OCI-LY7 (cell line): ENCODE data around the gene VWF. TPM values are rescaled to one million over a fixed set of nuclear protein-coding genes. Genes with fewer than 3 reads are reported as not detected.

Source experiments
- BruUV-seq: library from RNA; stranded (reverse); fragments of 400-500 nt; replicated peaks from 2 replicates; lab custom pipeline; 2021; lab: Mats Ljungman, UMichigan
- CTCF ChIA-PET: fragments of 300-600 bp; sonication (Branson Sonifier 250); formaldehyde crosslinking; loops from one replicate; lab custom pipeline; 2022; ENCODE audit warnings: antibody characterized with exemption; ENCODE audit not compliant: unreplicated experiment; lab: Charles Lee
- POLR2A ChIA-PET: fragments of 300-600 bp; sonication (Branson Sonifier 250); formaldehyde crosslinking; loops from one replicate; lab custom pipeline; 2022; ENCODE audit warnings: antibody characterized with exemption; lab: Charles Lee
- DNase-seq: peaks from one replicate; pipeline ENCODE4 v3.0.0-alpha.2; 2015; ENCODE audit warnings: low spot score
- H2AFZ ChIP-seq: fragments of 200-600 bp; sonication (generic), shearing (Covaris generic); 2 replicates; pipeline ENCODE4 v1.6.1; 2014; ENCODE audit warnings: mild to moderate bottlenecking, antibody characterized with exemption, low read length, moderate library complexity
- H3K27ac ChIP-seq: fragments of 200-600 bp; sonication (generic); 2 replicates; pipeline ENCODE4 v1.5.1; 2014; ENCODE audit warnings: mixed run types, low read depth, mild to moderate bottlenecking, moderate library complexity, low read length, inconsistent platforms; ENCODE audit not compliant: poor library complexity, severe bottlenecking
- H3K36me3 ChIP-seq: fragments of 200-600 bp; sonication (generic); 2 replicates; pipeline ENCODE4 v1.6.1; 2014; ENCODE audit warnings: mild to moderate bottlenecking, antibody characterized with exemption, low read length, moderate library complexity, mixed read lengths; ENCODE audit not compliant: insufficient read depth
- H3K4me1 ChIP-seq: fragments of 200-600 bp; sonication (generic); 2 replicates; pipeline ENCODE4 v1.5.1; 2014; ENCODE audit warnings: mild to moderate bottlenecking, low read length; ENCODE audit not compliant: insufficient read depth, poor library complexity, severe bottlenecking
- H3K4me2 ChIP-seq: fragments of 200-600 bp; sonication (generic); 2 replicates; pipeline ENCODE4 v1.6.1; 2014; ENCODE audit warnings: mild to moderate bottlenecking, low read length
- H3K4me3 ChIP-seq: fragments of 200-600 bp; sonication (generic); 2 replicates; pipeline ENCODE4 v1.5.1; 2014; ENCODE audit warnings: mild to moderate bottlenecking, low read depth, low read length; ENCODE audit not compliant: poor library complexity, severe bottlenecking
- H3K79me2 ChIP-seq: fragments of 200-600 bp; sonication (generic); 2 replicates; pipeline ENCODE4 v1.6.1; 2016; ENCODE audit warnings: low read depth, mild to moderate bottlenecking, low read length, moderate library complexity, mixed read lengths; ENCODE audit not compliant: insufficient read depth
- H3K9me2 ChIP-seq: fragments of 200-600 bp; sonication (generic); 2 replicates; pipeline ENCODE4 v1.6.1; 2016; ENCODE audit warnings: mild to moderate bottlenecking, low read length, mixed read lengths; ENCODE audit not compliant: insufficient read depth
- H3K9me3 ChIP-seq: fragments of 200-600 bp; sonication (generic); 2 replicates; pipeline ENCODE4 v1.6.1; 2014; ENCODE audit warnings: mild to moderate bottlenecking, mixed run types, low read length, mixed read lengths
- H4K20me1 ChIP-seq: fragments of 200-600 bp; sonication (generic); 2 replicates; pipeline ENCODE4 v1.6.1; 2014; ENCODE audit warnings: mild to moderate bottlenecking, antibody characterized with exemption, low read length, moderate library complexity, mixed read lengths; ENCODE audit not compliant: insufficient read depth
- EZH2phosphoT487 ChIP-seq: fragments of 200-600 bp; sonication (generic); IDR thresholded peaks from 2 replicates; pipeline ENCODE4 v1.6.1; 2018; ENCODE audit warnings: low read depth, borderline replicate concordance, mild to moderate bottlenecking, mixed run types, antibody characterized with exemption, low read length, moderate library complexity, mixed read lengths
- intact Hi-C: fragments of 100-400 bp; cut with micrococcal nuclease; formaldehyde crosslinking; loops from one replicate; pipeline ENCODE4 v1.10.0; 2022; ENCODE audit not compliant: unreplicated experiment
- total RNA-seq, 2 experiments: library from RNA; depleted of rRNA in 1 of 2; stranded (reverse); fragments of >200 nt in 1 of 2; shearing (Covaris generic) in 1 of 2; gene quantifications; 2 replicates each; pipeline ENCODE4 v1.2.3, GENCODE V29; 2014 to 2022
- TF ChIP-seq, protein P1 (sequence below): fragments of 200-600 bp; sonication (generic); conservative IDR thresholded peaks from 2 replicates; pipeline ENCODE4 v1.5.1; 2014; ENCODE audit warnings: mild to moderate bottlenecking, antibody characterized with exemption, low read length, moderate library complexity, mixed read lengths

Gene VWF
- total RNA-seq, 2 experiments from 2014 or later: 0.32 TPM; not detected in 1

- Histone ChIP-seq H4K20me1 (no peaks in the 10 kb centered on the region), H2AFZ (no peak overlapping the region), H3K4me1 (no peaks in the 10 kb centered on the region), H3K79me2 (no peaks in the 10 kb centered on the region), H3K27ac (no peak overlapping the region), H3K4me3 (no peak overlapping the region), H3K9me3 (no peaks in the 10 kb centered on the region), H3K36me3 (no peaks in the 10 kb centered on the region), H3K4me2 (no peak overlapping the region), H3K9me2 (no peaks in the 10 kb centered on the region)
- intact Hi-C loops: loop anchor here (1.0 to 5.0 kb wide), 2 partner anchors 53 to 74 kb away; no protein-coding TSS in a partner anchor
- DNase-seq: no peak
- ChIA-PET CTCF (no interaction called here), POLR2A (no interaction called here)
- TF ChIP-seq, protein P1, sequence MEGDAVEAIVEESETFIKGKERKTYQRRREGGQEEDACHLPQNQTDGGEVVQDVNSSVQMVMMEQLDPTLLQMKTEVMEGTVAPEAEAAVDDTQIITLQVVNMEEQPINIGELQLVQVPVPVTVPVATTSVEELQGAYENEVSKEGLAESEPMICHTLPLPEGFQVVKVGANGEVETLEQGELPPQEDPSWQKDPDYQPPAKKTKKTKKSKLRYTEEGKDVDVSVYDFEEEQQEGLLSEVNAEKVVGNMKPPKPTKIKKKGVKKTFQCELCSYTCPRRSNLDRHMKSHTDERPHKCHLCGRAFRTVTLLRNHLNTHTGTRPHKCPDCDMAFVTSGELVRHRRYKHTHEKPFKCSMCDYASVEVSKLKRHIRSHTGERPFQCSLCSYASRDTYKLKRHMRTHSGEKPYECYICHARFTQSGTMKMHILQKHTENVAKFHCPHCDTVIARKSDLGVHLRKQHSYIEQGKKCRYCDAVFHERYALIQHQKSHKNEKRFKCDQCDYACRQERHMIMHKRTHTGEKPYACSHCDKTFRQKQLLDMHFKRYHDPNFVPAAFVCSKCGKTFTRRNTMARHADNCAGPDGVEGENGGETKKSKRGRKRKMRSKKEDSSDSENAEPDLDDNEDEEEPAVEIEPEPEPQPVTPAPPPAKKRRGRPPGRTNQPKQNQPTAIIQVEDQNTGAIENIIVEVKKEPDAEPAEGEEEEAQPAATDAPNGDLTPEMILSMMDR: no peak
- TF ChIP-seq EZH2phosphoT487: no peak
- no TSS peak for BruUV-seq
These were observed 83.7 kb downstream of the VWF start for GRCh38 chr12:6040815-6041214.

GRCh38 chr12:6039894-6040601, 84.4 kb downstream of the VWF start:
- Histone ChIP-seq H3K4me1 (no peaks in the 10 kb centered on the region), H3K4me2 (0 out of 2 replicates have a peak overlapping the region, but pooled peaks have one; percentile 21), H3K9me3 (no peaks in the 10 kb centered on the region), H3K27ac (no peak overlapping the region), H3K36me3 (no peaks in the 10 kb centered on the region), H4K20me1 (no peaks in the 10 kb centered on the region), H3K4me3 (no peak overlapping the region), H3K79me2 (no peaks in the 10 kb centered on the region), H3K9me2 (no peaks in the 10 kb centered on the region), H2AFZ (peak overlapping the region; percentile 87; the same call in 1 of the 2 replicates)
- intact Hi-C loops: loop anchor here (1.0 to 5.0 kb wide), 2 partner anchors 52 to 73 kb away; no protein-coding TSS in a partner anchor
- no peak for TF ChIP-seq EZH2phosphoT487
- TF ChIP-seq, protein P1: peak; percentile 96
- ChIA-PET CTCF (interaction anchor here (0.9 kb wide), 1 partner anchor 9 kb away, joined by 3 read pairs; no protein-coding TSS in a partner anchor), POLR2A (no interaction called here)
- peak; percentile 72 for DNase-seq
- no TSS peak for BruUV-seq

DNA sequence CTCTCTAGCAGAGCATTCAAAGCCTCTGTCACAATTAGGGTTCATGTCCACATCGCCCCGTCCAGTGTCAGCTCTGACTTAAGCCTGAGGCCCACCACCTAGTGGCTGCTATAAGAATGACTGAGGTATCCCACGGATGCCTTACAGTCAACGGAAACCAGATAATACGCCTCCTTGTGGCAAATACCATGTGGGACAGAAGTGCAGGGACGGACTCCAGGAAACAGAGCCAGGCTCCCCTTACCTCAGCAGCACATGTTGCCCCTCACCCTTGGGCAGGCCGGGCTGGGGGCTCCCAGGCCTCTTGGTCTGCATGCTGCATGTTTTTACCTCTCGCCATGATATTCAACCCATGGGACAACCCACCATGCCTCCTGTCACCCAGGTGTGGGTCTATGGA, 86.3 kb downstream of the VWF start:
- Histone ChIP-seq H3K9me2 (no peaks in the 10 kb centered on the region), H3K4me2 (no peak overlapping the region), H3K4me1 (no peaks in the 10 kb centered on the region), H3K9me3 (no peaks in the 10 kb centered on the region), H2AFZ (no peak overlapping the region), H3K36me3 (no peaks in the 10 kb centered on the region), H3K79me2 (no peaks in the 10 kb centered on the region), H4K20me1 (no peaks in the 10 kb centered on the region), H3K27ac (no peak overlapping the region), H3K4me3 (no peak overlapping the region)
- DNase-seq: peak; percentile 63
- no TSS peak for BruUV-seq
- intact Hi-C loops: no loop called here
- ChIA-PET POLR2A (interaction anchor here (0.5 kb wide), 1 partner anchor 82 kb away, joined by 3 read pairs; no protein-coding TSS in a partner anchor), CTCF (interaction anchor here (0.6 to 0.8 kb wide), 2 partner anchors 49 to 261 kb away, joined by 3 to 7 read pairs; no protein-coding TSS in a partner anchor)
- TF ChIP-seq, protein P1: peak; percentile 74
- no peak for TF ChIP-seq EZH2phosphoT487
